ENCODE measurements around the gene UTP14A.

Gene UTP14A

DNA sequence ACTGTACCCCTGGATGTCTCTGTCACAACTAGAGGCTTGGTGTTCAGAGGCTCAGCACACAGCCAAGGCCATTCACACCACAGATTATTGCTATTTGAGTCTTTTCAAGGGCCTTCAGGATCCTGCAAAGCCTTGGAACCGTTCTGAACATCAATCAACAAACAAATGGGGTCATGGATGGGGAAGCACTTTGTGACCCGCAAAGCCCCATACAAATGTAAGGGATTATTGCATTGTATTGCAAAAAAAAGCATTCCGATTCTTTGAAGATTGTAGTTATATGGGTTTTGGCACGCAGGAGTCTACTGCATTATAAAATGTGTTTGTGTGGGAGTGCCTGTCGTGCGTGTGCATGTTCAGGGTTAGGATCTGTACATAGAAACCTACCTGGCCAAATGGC lies 59.2 kb downstream of the UTP14A start:
- no peak for DNase-seq
- Mint-ChIP-seq H3K27ac (no peak overlapping the region), H3K4me3 (no peak overlapping the region), H3K4me1 (peaks cover 25% of the 10 kb centered on the region), H3K9me3 (peaks cover 54% of the 10 kb centered on the region), H3K36me3 (ENCODE audit: low read depth) (no peaks in the 10 kb centered on the region), H3K27me3 (ENCODE audit: low read depth, poor library complexity) (peaks cover 14% of the 10 kb centered on the region)
- no peak for TF ChIP-seq CTCF (IDR thresholded peaks at IDR 0.05)

DNA sequence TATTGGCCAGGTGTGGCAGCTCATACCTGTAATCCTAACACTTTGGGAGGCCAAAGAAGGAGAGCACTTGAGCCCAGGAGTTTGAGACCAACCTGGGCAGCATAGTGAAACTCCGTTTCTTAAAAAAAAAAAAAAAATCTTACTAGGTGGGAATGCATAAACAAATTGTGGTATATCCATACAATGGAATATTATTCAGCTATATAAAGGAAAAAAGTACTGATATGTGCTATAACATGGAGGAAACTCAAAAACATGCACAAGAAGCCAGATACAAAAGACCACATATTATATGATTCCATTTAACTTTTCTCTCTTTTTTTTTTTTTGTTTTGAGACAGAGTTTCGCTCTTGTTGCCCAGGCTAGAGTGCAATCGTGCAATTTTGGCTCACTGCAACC lies 63.0 kb downstream of the UTP14A start:
- TF ChIP-seq CTCF (IDR thresholded peaks at IDR 0.05) = no peak
- H3K27me3 Mint-ChIP-seq (ENCODE audit: low read depth, poor library complexity) = peaks cover 7% of the 10 kb centered on the region
- no peaks in the 10 kb centered on the region for H3K36me3 Mint-ChIP-seq (ENCODE audit: low read depth)
- H3K4me3 Mint-ChIP-seq = no peak overlapping the region
- no peak for DNase-seq
- H3K9me3 Mint-ChIP-seq = peaks cover 56% of the 10 kb centered on the region
- no peak overlapping the region for H3K27ac Mint-ChIP-seq
- peaks cover 9% of the 10 kb centered on the region for H3K4me1 Mint-ChIP-seq

- TF ChIP-seq CTCF (IDR thresholded peaks at IDR 0.05) = no peak
- Mint-ChIP-seq H3K9me3 (peaks cover 44% of the 10 kb centered on the region), H3K27me3 (ENCODE audit: low read depth, poor library complexity) (peaks cover 18% of the 10 kb centered on the region), H3K4me1 (peaks cover 15% of the 10 kb centered on the region), H3K36me3 (ENCODE audit: low read depth) (no peaks in the 10 kb centered on the region), H3K27ac (no peak overlapping the region), H3K4me3 (no peak overlapping the region)
- no peak for DNase-seq
Observed at GRCh38 chrX:129976441-129976840, 70.5 kb downstream of the UTP14A start.
